ENCODE measurements around the gene CAMSAP1. TPM values are rescaled to one million over a fixed set of nuclear protein-coding genes. Genes with fewer than 3 reads are reported as not detected.

Gene CAMSAP1
- total and polyA plus RNA-seq, 9 of the 15 experiments (the other 6 are each of a cell fraction or from before 2014, with no cell fraction given): 1.5 to 28.8 (median 14.3) TPM

- TF ChIP-seq ZNF592 (IDR thresholded peaks at IDR 0.05) (peak; percentile 56; the same call in 1 of the 2 replicates), ETV6 (IDR thresholded peaks at IDR 0.05; ENCODE audit: borderline replicate concordance in 1 of 2, low read depth in 2 of 2, low read length in 1 of 2) (no peak), ETV6 (CRISPR knock-in tag; IDR thresholded peaks at IDR 0.05; ENCODE audit: borderline replicate concordance) (no peak), ZNF140 (CRISPR knock-in tag; IDR thresholded peaks at IDR 0.05) (no peak), MEF2A (IDR thresholded peaks at IDR 0.05; ENCODE audit: control insufficient read depth, low read depth, low read length) (no peak), CBFA2T3 (IDR thresholded peaks at IDR 0.05) (no peak), ETV5 (CRISPR knock-in tag; IDR thresholded peaks at IDR 0.05; ENCODE audit: low read depth) (no peak), ZBTB34 (CRISPR knock-in tag; IDR thresholded peaks at IDR 0.05) (no peak), CXXC5 (CRISPR knock-in tag; IDR thresholded peaks at IDR 0.05) (peak; percentile 71), ZZZ3 (IDR thresholded peaks at IDR 0.05) (no peak), HDAC2 (IDR thresholded peaks at IDR 0.05) (no peak), ERF (CRISPR knock-in tag; IDR thresholded peaks at IDR 0.05) (0 out of 2 replicates have a peak, but pooled peaks have one; percentile 14), ZNF740 (CRISPR knock-in tag; IDR thresholded peaks at IDR 0.05) (no peak), ZNF740 (tag; IDR thresholded peaks at IDR 0.05) (no peak), CCNT2 (IDR thresholded peaks at IDR 0.05; ENCODE audit: borderline replicate concordance, extremely low read depth, insufficient read length, low read depth, low read length) (peak; percentile 70), ZBTB7A (IDR thresholded peaks at IDR 0.05; ENCODE audit: borderline replicate concordance, control insufficient read depth, low read depth, low read length) (peak; percentile 90), TAF1 (IDR thresholded peaks at IDR 0.05; ENCODE audit: control insufficient read depth, extremely low read depth, insufficient read depth, low read length, severe bottlenecking) (peak; percentile 33), POLR2AphosphoS5 (IDR thresholded peaks at IDR 0.05; ENCODE audit: control insufficient read depth, insufficient read depth, low read depth, low read length) (peak; percentile 27; the same call in 1 of the 2 replicates), PHF8 (IDR thresholded peaks at IDR 0.05; ENCODE audit: borderline replicate concordance, low read length) (peak; percentile 20; the same call in 1 of the 2 replicates), NONO (IDR thresholded peaks at IDR 0.05; ENCODE audit: low read depth in 2 of 2, low read length in 1 of 2) (peak in 1 of 2 experiments; percentile 58; a peak in 1 of 4 replicates), PTBP1 (IDR thresholded peaks at IDR 0.05; ENCODE audit: low read depth, low read length) (no peak), DLX4 (CRISPR knock-in tag; IDR thresholded peaks at IDR 0.05) (no peak)
Observed at GRCh38 chr9:135907006-135907430, 328 bp downstream of the CAMSAP1 start (continued).
